RWPE1 (cell line): ENCODE measurements around the gene SAPCD1.

Experiments used
- CTCF ChIA-PET: fragments of 350-600 bp; sonication (Branson Sonifier 250); formaldehyde crosslinking; extraction: SDS; loops from one replicate; lab custom pipeline; 2021; lab: Yijun Ruan, JAX
- POLR2A ChIA-PET: fragments of 400-600 bp; formaldehyde crosslinking; extraction: SDS; loops from one replicate; lab custom pipeline; 2020; ENCODE audit warnings: antibody characterized with exemption; ENCODE audit not compliant: low non-redundant PET; lab: Yijun Ruan, JAX
- DNase-seq: peaks from one replicate; pipeline ENCODE4 v3.0.0; 2012; ENCODE audit warnings: low spot score
- H3K27ac ChIP-seq: fragments of 450-650 bp; 2 replicates; pipeline ENCODE4 v1.5.1; 2017
- CTCF ChIP-seq: fragments of 450-650 bp; conservative IDR thresholded peaks from 2 replicates; pipeline ENCODE4 v1.5.1; 2017; ENCODE audit warnings: low read depth, mild to moderate bottlenecking

Gene SAPCD1

GRCh38 chr6:31778999-31779885 lies 16.8 kb downstream of the SAPCD1 start:
- CTCF ChIA-PET: interaction anchor here (1.2 to 2.0 kb wide), 2 partner anchors 9 to 17 kb away, joined by 4 to 5 read pairs; no protein-coding TSS in a partner anchor
- no peak for TF ChIP-seq CTCF
- DNase-seq: no peak
- H3K27ac ChIP-seq: peak overlapping the region; percentile 89
- POLR2A ChIA-PET: no interaction called here

- ChIA-PET POLR2A (no interaction called here), CTCF (interaction anchor here (0.9 to 2.0 kb wide), 4 partner anchors 10 to 57 kb away, joined by 4 to 8 read pairs (median 4); partner anchors contain the start of gene MPIG6B)
- peak overlapping the region; percentile 89 for H3K27ac ChIP-seq
- DNase-seq: no peak
- no peak for TF ChIP-seq CTCF
These were observed 17.5 kb downstream of the SAPCD1 start for GRCh38 chr6:31779908-31780307.

- ChIA-PET CTCF (interaction anchor here (0.9 to 1.2 kb wide), 3 partner anchors 10 to 58 kb away, joined by 4 to 8 read pairs (median 4); partner anchors contain the start of gene MPIG6B), POLR2A (no interaction called here)
- no peak for TF ChIP-seq CTCF
- H3K27ac ChIP-seq: peak overlapping the region; percentile 89
- DNase-seq: no peak
These were observed 18.2 kb downstream of the SAPCD1 start for GRCh38 chr6:31780507-31781243.

GRCh38 chr6:31781244-31782125 lies 19.0 kb downstream of the SAPCD1 start:
- TF ChIP-seq CTCF: no peak
- CTCF ChIA-PET: interaction anchor here (0.7 to 1.1 kb wide), 2 partner anchors 10 kb away, joined by 3 to 8 read pairs; no protein-coding TSS in a partner anchor
- no peak for DNase-seq
- POLR2A ChIA-PET: no interaction called here
- H3K27ac ChIP-seq: peak overlapping the region; percentile 89

GRCh38 chr6:31782126-31782855 lies 19.8 kb downstream of the SAPCD1 start:
- ChIA-PET POLR2A (no interaction called here), CTCF (interaction anchor here (0.7 kb wide), 1 partner anchor 9 kb away, joined by 3 read pairs; no protein-coding TSS in a partner anchor)
- no peak for TF ChIP-seq CTCF
- DNase-seq: no peak
- peak overlapping the region; percentile 89 for H3K27ac ChIP-seq
